NB4 (cell line): ENCODE results near the gene YPEL1.

Source experiments
- MAX ChIP-seq: IDR thresholded peaks from 2 replicates; pipeline ENCODE4 v1.6.1; 2011; ENCODE audit warnings: low read depth, low read length
- MYC ChIP-seq: IDR thresholded peaks from 2 replicates; pipeline ENCODE4 v1.6.1; 2011; ENCODE audit warnings: low read depth, low read length
- POLR2A ChIP-seq: IDR thresholded peaks from 2 replicates; pipeline ENCODE4 v1.6.1; 2011; ENCODE audit warnings: mild to moderate bottlenecking; ENCODE audit not compliant: insufficient read length; ENCODE audit errors: extremely low read depth
- TF ChIP-seq, protein P1 (sequence below): IDR thresholded peaks from one replicate; pipeline ENCODE4 v1.5.1; 2012; ENCODE audit warnings: low read depth, low read length

DNA sequence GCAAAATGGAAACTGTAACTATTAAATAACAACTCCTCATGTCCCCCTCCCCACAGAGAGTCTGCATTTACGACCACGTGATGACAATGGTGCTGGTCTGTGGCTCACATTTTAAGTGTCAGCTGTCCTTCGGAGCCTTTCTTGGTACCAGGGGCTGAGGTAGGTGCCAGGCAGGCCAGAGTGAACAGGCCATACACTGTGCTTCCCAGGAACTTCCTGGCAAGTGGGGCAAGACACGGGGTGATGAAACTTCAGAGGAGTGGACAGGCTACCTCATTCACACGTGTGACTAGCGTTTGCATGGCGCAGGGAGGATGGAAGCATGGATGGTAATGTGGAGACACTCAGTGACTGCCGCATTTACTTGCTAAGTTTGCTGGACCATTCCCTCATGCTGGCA is 10.4 kb upstream of the YPEL1 start:
- no peak for TF ChIP-seq POLR2A
- TF ChIP-seq, protein P1, sequence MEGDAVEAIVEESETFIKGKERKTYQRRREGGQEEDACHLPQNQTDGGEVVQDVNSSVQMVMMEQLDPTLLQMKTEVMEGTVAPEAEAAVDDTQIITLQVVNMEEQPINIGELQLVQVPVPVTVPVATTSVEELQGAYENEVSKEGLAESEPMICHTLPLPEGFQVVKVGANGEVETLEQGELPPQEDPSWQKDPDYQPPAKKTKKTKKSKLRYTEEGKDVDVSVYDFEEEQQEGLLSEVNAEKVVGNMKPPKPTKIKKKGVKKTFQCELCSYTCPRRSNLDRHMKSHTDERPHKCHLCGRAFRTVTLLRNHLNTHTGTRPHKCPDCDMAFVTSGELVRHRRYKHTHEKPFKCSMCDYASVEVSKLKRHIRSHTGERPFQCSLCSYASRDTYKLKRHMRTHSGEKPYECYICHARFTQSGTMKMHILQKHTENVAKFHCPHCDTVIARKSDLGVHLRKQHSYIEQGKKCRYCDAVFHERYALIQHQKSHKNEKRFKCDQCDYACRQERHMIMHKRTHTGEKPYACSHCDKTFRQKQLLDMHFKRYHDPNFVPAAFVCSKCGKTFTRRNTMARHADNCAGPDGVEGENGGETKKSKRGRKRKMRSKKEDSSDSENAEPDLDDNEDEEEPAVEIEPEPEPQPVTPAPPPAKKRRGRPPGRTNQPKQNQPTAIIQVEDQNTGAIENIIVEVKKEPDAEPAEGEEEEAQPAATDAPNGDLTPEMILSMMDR = no peak
- no peak for TF ChIP-seq MAX
- TF ChIP-seq MYC = no peak
